Parathyroid adenoma (tissue), 2 donors: ENCODE measurements around the gene ITPR2.
"Not testable (repeated sequence)": the region's sequence is repeated elsewhere in the genome, so short reads cannot be mapped to it uniquely, and the experiment has no call there.

Experiments used
- H2AFZ ChIP-seq: fragments of 300-600 bp; sonication (generic); one replicate; pipeline ENCODE4 v1.7.0; 2017; ENCODE audit warnings: antibody characterized with exemption, mild to moderate bottlenecking
- H3K27ac ChIP-seq: fragments of 300-600 bp; sonication (generic); one replicate; pipeline ENCODE4 v1.7.0; 2017
- H3K27me3 ChIP-seq: fragments of 300-600 bp; sonication (generic); one replicate; pipeline ENCODE4 v1.7.0; 2017; ENCODE audit warnings: low read length; ENCODE audit not compliant: control insufficient read depth, insufficient read depth
- H3K36me3 ChIP-seq: fragments of 300-600 bp; sonication (generic); one replicate; pipeline ENCODE4 v1.7.0; 2017; ENCODE audit warnings: low read length; ENCODE audit not compliant: control insufficient read depth, insufficient read depth
- H3K4me1 ChIP-seq: fragments of 300-600 bp; sonication (generic); one replicate; pipeline ENCODE4 v1.7.0; 2017; ENCODE audit warnings: control low read depth
- H3K4me2 ChIP-seq: fragments of 300-600 bp; sonication (generic); one replicate; pipeline ENCODE4 v1.7.0; 2017; ENCODE audit warnings: low read length
- H3K4me3 ChIP-seq: fragments of 300-600 bp; sonication (generic); one replicate; pipeline ENCODE4 v1.7.0; 2017; ENCODE audit warnings: low read depth, low read length
- H3K79me2 ChIP-seq: fragments of 300-600 bp; sonication (generic); one replicate; pipeline ENCODE4 v1.7.0; 2017; ENCODE audit warnings: control low read depth
- H3K9ac ChIP-seq: fragments of 300-600 bp; sonication (generic); one replicate; pipeline ENCODE4 v1.7.0; 2017; ENCODE audit warnings: mild to moderate bottlenecking
- H3K9me3 ChIP-seq: fragments of 300-600 bp; sonication (generic); one replicate; pipeline ENCODE4 v1.7.0; 2017; ENCODE audit warnings: low read length; ENCODE audit not compliant: control insufficient read depth
- CTCF ChIP-seq: fragments of 300-600 bp; sonication (generic); IDR thresholded peaks from one replicate; pipeline ENCODE4 v1.7.0; 2017; ENCODE audit warnings: antibody characterized with exemption, mild to moderate bottlenecking
- donor health status: primary hyperparathyroidism.

The ITPR2 gene

GRCh38 chr12:26790645-26790994, 42.4 kb downstream of the ITPR2 start:
- H3K4me1 ChIP-seq = no peaks in the 10 kb centered on the region
- no peak overlapping the region for H3K27ac ChIP-seq
- H3K4me3 ChIP-seq = no peak overlapping the region

GRCh38 chr12:26789731-26790644, 43.0 kb downstream of the ITPR2 start:
- no peak overlapping the region for H3K4me3 ChIP-seq
- H3K4me1 ChIP-seq = no peaks in the 10 kb centered on the region
- TF ChIP-seq CTCF = no peak
- H2AFZ ChIP-seq = no peak overlapping the region
- H3K36me3 ChIP-seq = no peaks in the 10 kb centered on the region
- no peak overlapping the region for H3K27ac ChIP-seq
- H3K4me2 ChIP-seq = no peak overlapping the region
- peaks cover 6% of the 10 kb centered on the region for H3K79me2 ChIP-seq
- H3K27me3 ChIP-seq = no peaks in the 10 kb centered on the region
- no peaks in the 10 kb centered on the region for H3K9me3 ChIP-seq
- no peak overlapping the region for H3K9ac ChIP-seq

More at GRCh38 chr12:26790645-26790994, 42.4 kb downstream of the ITPR2 start:
- Histone ChIP-seq H3K9me3 (no peaks in the 10 kb centered on the region), H3K36me3 (no peaks in the 10 kb centered on the region), H2AFZ (no peak overlapping the region), H3K79me2 (peaks cover 7% of the 10 kb centered on the region), H3K9ac (no peak overlapping the region), H3K27me3 (no peaks in the 10 kb centered on the region), H3K4me2 (no peak overlapping the region)
- no peak for TF ChIP-seq CTCF

- TF ChIP-seq CTCF = no peak
- no peak overlapping the region for H3K27ac ChIP-seq
- H3K36me3 ChIP-seq = no peaks in the 10 kb centered on the region
- H3K79me2 ChIP-seq = peaks cover 6% of the 10 kb centered on the region
- no peak overlapping the region for H3K9ac ChIP-seq
- H2AFZ ChIP-seq = no peak overlapping the region
- no peak overlapping the region for H3K4me2 ChIP-seq
- no peaks in the 10 kb centered on the region for H3K27me3 ChIP-seq
- H3K4me3 ChIP-seq = no peak overlapping the region
- H3K9me3 ChIP-seq = no peaks in the 10 kb centered on the region
- H3K4me1 ChIP-seq = no peaks in the 10 kb centered on the region
Observed at GRCh38 chr12:26786865-26787514, 46.0 kb downstream of the ITPR2 start.

- Histone ChIP-seq H3K36me3 (no peaks in the 10 kb centered on the region), H3K9me3 (no peaks in the 10 kb centered on the region), H3K27me3 (no peaks in the 10 kb centered on the region), H3K79me2 (peaks cover 6% of the 10 kb centered on the region), H3K27ac (no peak overlapping the region), H3K4me1 (no peaks in the 10 kb centered on the region), H3K4me3 (no peak overlapping the region), H3K9ac (no peak overlapping the region), H2AFZ (no peak overlapping the region), H3K4me2 (no peak overlapping the region)
- no peak for TF ChIP-seq CTCF
Observed at GRCh38 chr12:26786491-26786864, 46.5 kb downstream of the ITPR2 start.

GRCh38 chr12:26783816-26784379, 49.1 kb downstream of the ITPR2 start:
- H3K4me1 ChIP-seq, H3K36me3 ChIP-seq, H3K9me3 ChIP-seq, H3K9ac ChIP-seq, H3K27ac ChIP-seq, H3K79me2 ChIP-seq, H3K4me3 ChIP-seq, H3K4me2 ChIP-seq, H3K27me3 ChIP-seq, H2AFZ ChIP-seq: not testable (repeated sequence)
